DMS 273 treated with DMSO at 0.1 percent for 48 hours (cell line): ENCODE measurements around the gene DOP1B.
"Not testable (repeated sequence)": the region's sequence is repeated elsewhere in the genome, so short reads cannot be mapped to it uniquely, and the experiment has no call there.

ENCODE experiments used
- DNase-seq: peaks from one replicate; lab custom pipeline; 2025; lab: John Stamatoyannopoulos, UW

The DOP1B gene

GRCh38 chr21:36171336-36171735 is 14.7 kb downstream of the DOP1B start:
- DNase-seq = no peak

DNA sequence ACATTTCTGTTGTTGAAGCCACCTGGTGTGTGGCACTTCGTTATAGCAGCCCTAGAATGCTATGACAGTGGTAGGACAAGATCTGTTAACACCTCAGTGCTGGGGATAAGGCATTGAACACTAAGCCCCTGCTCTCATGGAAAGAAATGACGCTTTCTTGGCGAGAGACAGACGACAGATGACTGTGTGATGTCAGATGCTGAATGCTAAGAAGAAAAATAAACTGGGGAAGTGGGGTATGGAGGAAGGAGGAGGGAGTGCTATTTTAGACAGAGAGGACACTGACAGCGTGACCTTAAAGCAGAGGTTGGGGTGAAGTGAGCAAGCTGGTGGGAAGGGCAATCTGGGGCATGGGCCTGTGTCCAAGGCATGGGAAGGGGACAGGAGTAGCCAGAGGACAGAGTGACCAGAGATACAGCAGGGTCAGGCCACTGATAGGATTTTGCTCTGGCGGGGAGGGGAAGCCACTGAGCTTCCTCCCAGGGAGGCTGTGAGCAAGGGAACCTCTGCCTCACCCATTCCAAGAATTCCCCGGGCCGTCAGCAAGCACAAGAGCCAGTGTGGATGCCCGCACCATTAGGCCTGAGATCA is 15.2 kb downstream of the DOP1B start:
- no peak for DNase-seq

DNA sequence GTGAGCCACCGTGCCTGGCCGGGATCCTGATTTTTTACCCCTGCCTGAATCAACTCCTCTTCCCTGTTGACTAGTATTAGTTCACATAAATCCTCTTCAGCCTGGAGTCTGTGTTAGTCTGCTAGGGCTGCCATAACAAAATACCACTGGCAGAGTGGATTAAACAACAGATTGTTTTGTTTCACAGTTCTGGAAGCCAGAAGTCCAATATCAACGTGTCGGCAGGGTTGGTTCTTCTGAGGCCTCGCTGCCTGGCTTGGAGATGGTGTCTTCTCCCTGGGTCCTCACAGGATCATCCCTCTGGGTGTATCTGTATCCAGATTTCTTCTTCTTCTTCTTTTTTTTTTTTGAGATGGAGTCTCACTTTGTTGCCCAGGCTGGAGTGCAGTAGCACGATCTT is 18.2 kb downstream of the DOP1B start:
- no peak for DNase-seq

GRCh38 chr21:36175771-36176565 is 19.3 kb downstream of the DOP1B start:
- no peak for DNase-seq

GRCh38 chr21:36178349-36178748 is 21.7 kb downstream of the DOP1B start:
- no peak for DNase-seq

DNA sequence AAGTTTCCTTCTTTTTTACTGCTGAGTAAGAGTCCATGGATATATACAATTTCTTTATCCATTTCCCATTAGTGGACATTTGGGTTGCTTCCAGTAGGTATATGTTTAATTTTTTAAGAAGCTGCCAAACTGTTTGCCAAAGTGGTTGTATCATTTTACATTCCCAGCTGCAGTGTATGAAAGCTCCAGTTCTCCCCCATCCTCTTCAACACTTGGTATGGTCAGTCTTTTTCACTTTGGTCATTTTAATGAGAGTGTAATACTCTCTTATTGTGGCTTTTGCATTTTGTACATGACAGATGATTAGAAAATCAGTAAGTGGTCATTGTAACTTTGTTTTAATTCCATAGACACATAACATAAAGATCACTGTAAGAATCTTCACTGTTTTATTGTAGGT is 22.5 kb downstream of the DOP1B start:
- DNase-seq = no peak

GRCh38 chr21:36180963-36181362 is 24.3 kb downstream of the DOP1B start:
- no peak for DNase-seq

DNA sequence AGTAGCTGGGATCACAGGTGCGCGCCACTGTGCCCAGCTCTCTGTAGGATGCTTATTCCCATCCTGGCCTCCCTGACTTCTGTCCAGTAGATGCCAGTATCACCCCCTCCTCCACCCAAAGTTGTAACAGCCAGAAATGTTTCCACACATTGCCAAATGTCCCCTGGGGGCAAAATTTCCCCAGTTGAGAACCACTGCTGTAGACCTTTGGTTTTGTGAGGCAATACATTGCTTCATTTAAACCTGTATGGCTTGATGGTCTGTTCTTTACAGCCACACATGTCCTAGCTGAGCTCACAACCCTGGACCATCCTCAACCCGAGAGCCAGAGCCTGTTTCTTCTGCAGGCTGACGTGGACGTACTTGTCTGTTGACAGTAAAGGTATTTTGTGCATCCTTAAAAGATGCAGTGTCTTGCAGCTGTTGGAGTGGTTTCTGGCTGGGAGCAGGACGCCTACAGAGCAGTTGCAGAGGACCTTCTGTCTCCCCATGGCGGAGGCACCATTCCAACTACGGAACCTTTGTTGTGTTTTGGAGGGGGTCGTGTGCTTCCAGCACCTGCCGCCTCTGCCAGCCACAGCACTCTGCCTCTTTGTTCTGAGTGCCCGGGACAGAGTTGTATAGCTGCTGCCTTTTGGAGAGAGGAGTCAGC is 26.6 kb downstream of the DOP1B start:
- no peak for DNase-seq

DNA sequence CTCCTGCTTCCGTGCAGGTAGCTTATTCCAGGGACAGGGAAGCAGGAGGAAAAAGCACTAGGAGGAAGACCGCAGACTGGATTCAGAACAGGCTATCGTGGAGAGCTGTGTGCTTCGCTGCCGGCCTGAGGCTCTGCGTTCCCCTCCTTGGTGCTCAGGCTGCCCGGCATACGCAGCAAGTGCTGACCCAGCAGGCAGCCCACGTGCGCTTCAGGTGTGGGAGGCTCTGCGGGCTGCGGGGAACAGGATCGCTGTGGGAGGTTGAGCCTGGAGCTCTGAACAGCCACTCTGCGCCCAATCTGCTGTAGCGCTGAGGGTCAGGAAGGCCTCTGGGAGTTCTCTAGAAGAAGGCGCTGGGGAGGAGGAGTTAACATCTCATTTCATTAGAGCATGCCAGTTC is 27.9 kb downstream of the DOP1B start:
- no peak for DNase-seq

GRCh38 chr21:36185523-36185922 is 28.9 kb downstream of the DOP1B start:
- DNase-seq = no peak

DNA sequence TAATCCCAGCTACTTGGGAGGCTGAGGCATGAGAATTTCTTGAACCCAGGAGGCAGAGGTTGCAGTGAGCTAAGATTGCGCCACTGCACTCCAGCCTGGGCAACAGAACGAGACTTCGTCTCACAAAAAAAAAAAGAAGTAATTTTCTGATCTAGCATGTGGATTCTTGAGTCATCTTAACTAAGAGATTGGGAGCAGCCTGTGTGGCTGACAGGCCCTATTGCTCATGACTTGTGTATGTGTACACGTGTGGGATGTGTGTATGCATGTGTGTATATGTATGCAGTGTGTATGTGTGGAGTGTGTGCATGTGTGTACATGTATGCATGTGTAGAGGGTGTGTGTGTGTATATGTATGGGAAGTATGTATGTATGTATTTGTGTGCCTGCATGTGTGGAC is 29.5 kb downstream of the DOP1B start:
- DNase-seq = no peak

DNA sequence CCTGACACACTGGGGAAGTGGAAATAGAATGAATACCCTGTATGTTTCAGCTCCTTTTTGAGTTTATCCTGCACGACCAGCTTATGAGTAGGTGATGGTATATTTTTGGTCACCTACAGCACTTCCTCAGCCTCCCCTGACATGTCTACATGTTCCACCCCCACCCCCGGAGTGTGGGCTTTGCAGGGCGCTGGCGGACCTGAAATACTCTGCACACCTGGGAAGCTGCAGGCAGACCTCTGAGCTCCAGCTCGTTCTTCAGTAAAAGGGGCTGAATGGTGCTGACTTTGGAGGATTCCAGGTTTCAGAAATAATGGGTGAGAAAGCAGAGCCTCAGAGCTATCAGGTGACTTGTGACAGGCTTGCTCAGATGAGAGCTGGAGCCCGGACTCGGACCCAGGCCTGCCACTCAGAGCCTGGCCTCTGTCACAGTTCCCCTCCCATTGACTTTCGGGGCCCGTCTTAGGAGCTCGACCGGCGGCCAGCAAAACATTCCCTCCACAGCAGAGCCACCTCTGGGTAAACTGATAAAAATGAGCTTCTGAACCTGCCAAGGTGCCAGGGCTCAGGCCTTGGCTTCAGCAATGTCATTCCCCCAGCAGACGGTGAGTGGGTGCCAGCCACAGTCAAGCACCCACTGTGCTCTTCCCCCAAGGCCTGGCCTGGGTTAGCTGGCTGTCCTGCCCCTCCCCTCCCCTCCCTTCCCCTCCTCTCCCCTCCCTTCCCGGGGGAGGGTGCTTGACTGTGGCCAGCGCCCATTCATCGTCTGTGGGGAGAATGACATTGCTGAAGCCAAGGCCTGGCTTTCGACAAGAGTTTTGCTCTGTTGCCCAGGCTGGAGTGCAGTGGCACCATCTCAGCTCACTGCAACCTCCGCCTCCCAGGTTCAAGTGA is 30.1 kb downstream of the DOP1B start:
- DNase-seq = no peak

- no peak for DNase-seq
Observed at GRCh38 chr21:36188081-36188681, 31.6 kb downstream of the DOP1B start.

DNA sequence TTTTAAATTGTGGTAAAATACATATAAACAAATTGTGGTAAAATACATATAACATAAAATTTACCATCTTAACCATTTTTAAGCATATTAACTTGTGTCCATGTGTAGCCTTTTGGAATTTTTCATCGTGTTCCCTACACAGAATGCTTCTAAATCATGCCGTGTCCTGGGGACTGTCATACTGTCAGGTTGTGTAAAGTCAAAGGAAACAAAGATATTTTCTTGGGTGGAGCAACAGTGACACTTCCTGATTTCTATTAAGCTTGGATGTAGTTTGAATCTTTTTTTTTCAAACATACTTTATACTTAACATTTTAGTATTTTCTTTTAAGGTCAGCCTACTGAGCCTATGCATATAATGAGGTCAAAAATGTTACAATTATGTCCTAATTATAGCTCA is 32.3 kb downstream of the DOP1B start:
- no peak for DNase-seq

DNA sequence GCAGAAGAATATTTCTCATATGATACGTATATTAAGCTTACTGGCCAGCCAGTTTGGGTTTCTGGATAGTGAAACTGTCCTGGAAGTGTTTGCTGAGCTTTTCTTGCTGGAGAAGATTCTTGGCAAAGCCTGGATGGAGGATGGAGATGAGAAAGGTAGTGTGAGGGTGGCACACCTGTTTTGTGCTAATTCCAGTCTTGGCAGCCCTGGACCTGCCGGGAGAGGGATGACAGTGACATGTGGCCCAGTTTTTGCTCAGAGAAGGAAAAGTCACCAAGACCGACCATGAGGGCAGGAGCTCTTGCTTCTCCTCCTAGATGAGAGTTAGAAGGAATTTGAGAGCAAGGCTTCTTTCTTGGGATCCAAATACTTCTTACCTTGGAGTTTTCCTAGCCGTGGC is 34.1 kb downstream of the DOP1B start:
- no peak for DNase-seq

DNA sequence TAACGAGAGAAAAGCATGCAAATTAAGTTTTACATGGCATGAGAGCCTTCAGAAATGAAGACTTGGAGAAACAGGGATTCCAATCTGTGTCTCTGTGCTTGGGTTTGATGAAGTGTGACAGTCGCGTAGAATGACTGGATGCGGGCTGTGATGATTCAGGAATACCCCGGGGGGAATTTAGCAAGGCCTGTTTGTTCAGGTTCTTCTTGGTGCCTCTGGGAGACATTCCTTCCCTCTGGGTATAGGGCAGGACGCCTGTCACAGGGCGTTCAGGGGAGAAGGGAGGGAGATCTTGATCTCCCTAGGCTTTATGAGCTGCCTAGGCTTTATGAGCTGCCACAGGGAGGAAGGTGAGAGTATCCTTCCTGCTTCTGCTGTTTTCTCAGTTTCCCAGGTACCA is 36.6 kb downstream of the DOP1B start:
- DNase-seq = no peak

- DNase-seq = no peak
Observed at GRCh38 chr21:36194024-36194423, 37.4 kb downstream of the DOP1B start.

- no peak for DNase-seq
Observed at GRCh38 chr21:36195613-36196012, 39.0 kb downstream of the DOP1B start.

DNA sequence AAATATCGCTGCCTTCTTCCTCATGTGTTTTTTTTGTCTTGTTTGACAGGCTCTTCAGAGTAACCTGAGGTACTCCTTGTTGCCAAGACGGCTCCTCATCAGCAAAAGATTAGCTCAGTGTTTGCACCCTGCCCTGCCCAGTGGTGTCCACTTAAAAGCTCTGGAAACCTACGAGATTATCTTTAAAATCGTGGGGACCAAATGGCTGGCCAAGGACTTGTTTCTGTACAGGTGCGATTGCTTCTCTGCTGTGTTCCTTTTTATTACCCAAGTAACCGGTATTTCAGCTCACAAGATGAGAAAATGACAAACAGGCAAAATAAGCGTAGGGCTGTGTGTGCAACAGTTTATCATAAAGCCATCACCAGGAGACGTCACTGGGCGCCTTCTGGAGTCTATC is 42.4 kb downstream of the DOP1B start:
- no peak for DNase-seq

DNA sequence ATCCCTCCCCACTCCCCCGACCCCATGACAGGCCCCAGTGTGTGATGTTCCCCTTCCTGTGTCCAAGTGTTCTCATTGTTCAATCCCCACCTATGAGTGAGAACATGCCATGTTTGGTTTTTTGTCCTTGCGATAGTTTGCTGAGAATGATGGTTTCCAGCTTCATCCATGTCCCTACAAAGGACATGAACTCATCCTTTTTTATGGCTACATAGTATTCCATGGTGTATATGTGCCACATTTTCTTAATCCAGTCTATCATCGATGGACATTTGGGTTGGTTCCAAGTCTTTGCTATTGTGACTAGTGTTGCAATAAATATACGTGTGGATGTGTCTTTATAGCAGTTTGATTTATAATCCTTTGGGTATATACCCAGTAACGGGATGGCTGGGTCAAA is 43.0 kb downstream of the DOP1B start:
- not testable (repeated sequence) for DNase-seq

DNA sequence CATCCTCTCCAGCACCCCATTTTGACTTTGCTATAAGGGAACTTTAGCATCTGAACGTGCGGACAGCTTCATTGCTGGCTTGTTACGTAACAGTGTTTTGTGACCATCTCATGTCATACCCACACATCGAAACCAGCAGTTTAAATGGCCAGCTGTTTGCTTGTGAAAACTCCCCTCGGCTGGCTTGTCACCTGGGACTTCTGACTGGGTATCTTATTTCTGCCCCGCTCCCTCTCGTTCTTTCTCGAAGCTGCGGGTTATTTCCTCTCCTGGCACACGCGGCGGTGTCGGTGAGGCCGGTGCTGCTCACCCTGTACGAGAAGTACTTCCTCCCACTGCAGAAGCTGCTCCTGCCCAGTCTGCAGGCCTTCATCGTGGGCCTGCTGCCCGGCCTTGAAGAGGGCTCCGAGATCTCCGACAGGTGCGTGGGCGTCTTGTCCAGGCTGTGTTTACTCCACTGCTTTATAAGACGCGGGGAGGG is 43.5 kb downstream of the DOP1B start:
- DNase-seq = no peak
